Lower leg skin (tissue), 4 donors: ENCODE data around the gene SLC44A4. TPM values are rescaled to one million over a fixed set of nuclear protein-coding genes. Genes with fewer than 3 reads are reported as not detected.

Source experiments
- DNase-seq, 2 donors: peaks; one replicate each; pipeline ENCODE4 v3.0.0-alpha.2; 2019; ENCODE audit warnings: low spot score in 2 of 2
- H3K4me3 ChIP-seq: fragments of 200-600 bp; sonication (generic); 2 replicates; pipeline ENCODE4 v1.5.1; 2017; ENCODE audit warnings: mild to moderate bottlenecking, low read depth; ENCODE audit not compliant: poor library complexity, severe bottlenecking
- POLR2A ChIP-seq, 2 donors: fragments of 450-650 bp; IDR thresholded peaks; one replicate each; pipeline ENCODE4 v1.6.1; 2016 to 2017; ENCODE audit warnings: antibody characterized with exemption in 2 of 2, mild to moderate bottlenecking in 1 of 2, moderate library complexity in 1 of 2
- WGBS, 2 donors: methylation state at CpG; one replicate each; pipeline ENCODE4 v1.1.5; 2018; 5-methylcytosine and 5-hydroxymethylcytosine counted together
- intact Hi-C: fragments of 100-400 bp; cut with DNase I; formaldehyde crosslinking; loops from one replicate; pipeline ENCODE4 v1.15.0; 2023; ENCODE audit warnings: low total_unique reads
- total RNA-seq, 4 donors: library from RNA; depleted of rRNA; stranded (reverse); fragments of >200 nt; gene quantifications; one replicate each; pipeline ENCODE4 v1.1.0, GENCODE V29; 2016
- TF ChIP-seq, protein P1 (sequence below), 3 donors: fragments of 450-650 bp; IDR thresholded peaks; one replicate each; pipeline ENCODE4 v1.5.1; 2016; ENCODE audit warnings: antibody characterized with exemption in 3 of 3, mild to moderate bottlenecking in 3 of 3, moderate library complexity in 2 of 3

SLC44A4 gene
- 1 to 10 TPM; 1.6 to 5.2 (median 3.2) TPM for total RNA-seq

DNA sequence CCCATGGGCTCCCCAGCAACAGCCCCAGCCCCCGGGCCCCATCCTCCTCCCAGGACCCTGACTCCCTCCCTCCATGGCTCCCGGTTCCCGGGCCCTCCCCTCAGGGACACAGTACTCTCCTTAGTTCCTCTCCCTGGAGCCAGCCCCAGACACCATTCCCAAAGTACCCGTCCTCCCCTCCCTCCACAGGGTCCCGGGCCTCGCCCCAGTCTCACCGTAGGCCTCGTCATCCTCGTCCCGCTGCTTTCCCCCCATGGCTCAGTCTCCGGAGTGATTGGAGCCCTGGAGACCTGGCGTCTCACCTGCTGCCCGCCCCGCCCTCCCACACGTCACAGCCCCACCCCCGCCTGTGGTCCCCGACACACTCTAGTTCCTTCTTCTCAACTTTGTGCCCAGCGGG, at the start of gene SLC44A4:
SLC44A4 (minus strand) TSS at position 272 of the 400 bp plus-strand sequence; CDS start at position 255, 17 bp downstream.
- DNase-seq = no peak

DNA sequence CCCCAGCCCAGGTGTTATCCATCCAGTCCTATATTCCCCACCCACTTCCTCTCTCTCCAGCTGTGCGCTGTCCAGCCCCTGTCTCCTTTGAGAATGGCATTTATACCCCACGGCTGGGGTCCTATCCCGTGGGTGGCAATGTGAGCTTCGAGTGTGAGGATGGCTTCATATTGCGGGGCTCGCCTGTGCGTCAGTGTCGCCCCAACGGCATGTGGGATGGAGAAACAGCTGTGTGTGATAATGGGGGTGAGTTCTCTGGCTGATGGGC, 49.8 kb upstream of the SLC44A4 start:
- H3K4me3 ChIP-seq = no peak overlapping the region
- WGBS, 2 donors = 74 to 77% methylated on average over 9 of the region's 9 CpGs
- intact Hi-C loops = no loop called here
- no peak for DNase-seq
- no peak for TF ChIP-seq POLR2A (IDR thresholded peaks at IDR 0.05)
- TF ChIP-seq, protein P1, sequence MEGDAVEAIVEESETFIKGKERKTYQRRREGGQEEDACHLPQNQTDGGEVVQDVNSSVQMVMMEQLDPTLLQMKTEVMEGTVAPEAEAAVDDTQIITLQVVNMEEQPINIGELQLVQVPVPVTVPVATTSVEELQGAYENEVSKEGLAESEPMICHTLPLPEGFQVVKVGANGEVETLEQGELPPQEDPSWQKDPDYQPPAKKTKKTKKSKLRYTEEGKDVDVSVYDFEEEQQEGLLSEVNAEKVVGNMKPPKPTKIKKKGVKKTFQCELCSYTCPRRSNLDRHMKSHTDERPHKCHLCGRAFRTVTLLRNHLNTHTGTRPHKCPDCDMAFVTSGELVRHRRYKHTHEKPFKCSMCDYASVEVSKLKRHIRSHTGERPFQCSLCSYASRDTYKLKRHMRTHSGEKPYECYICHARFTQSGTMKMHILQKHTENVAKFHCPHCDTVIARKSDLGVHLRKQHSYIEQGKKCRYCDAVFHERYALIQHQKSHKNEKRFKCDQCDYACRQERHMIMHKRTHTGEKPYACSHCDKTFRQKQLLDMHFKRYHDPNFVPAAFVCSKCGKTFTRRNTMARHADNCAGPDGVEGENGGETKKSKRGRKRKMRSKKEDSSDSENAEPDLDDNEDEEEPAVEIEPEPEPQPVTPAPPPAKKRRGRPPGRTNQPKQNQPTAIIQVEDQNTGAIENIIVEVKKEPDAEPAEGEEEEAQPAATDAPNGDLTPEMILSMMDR (IDR thresholded peaks at IDR 0.05) = no peak

More for the DNA sequence above, at the start of gene SLC44A4:
- intact Hi-C loops = no loop called here
- TF ChIP-seq POLR2A (IDR thresholded peaks at IDR 0.05) = no peak
- TF ChIP-seq, protein P1 (IDR thresholded peaks at IDR 0.05) = no peak
- WGBS, 2 donors = 54 to 58% methylated on average over 18 of the region's 18 CpGs
- no peak within 1 kb of the TSS for H3K4me3 ChIP-seq

DNA sequence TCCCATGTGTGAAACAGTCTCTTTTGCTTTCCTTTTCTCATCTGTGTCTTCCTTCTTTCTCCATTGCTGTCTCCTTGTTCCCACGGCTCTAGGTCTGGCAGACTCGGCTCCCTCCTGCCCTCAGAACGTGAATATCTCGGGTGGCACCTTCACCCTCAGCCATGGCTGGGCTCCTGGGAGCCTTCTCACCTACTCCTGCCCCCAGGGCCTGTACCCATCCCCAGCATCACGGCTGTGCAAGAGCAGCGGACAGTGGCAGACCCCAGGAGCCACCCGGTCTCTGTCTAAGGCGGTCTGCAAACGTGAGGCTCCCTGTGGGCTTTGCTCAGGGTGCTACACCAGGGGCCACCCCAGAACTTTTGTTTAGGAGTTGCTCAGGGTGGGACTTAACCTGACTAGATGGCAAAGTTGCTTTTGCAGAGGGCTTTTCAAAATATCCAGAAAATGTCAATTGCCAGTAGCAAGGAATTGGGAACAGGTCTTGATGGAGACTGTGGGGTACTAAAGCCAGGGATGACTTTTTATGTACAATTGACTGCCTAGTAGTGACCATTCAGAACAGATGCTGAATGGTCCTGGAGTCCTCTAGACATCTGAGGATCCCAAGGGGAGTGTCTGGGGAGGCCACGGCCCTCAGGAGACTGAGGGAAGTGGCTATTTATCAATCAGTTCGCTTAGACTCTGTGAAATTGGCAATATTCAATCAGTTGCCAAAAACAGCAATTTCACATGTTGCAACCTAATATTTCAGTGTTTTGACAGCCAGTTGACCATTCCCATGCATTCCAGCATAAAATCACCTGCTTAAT, 49.3 kb upstream of the SLC44A4 start:
- no peak for DNase-seq
- no peak overlapping the region for H3K4me3 ChIP-seq
- TF ChIP-seq, protein P1 (IDR thresholded peaks at IDR 0.05) = no peak
- no peak for TF ChIP-seq POLR2A (IDR thresholded peaks at IDR 0.05)
- intact Hi-C loops = no loop called here
- WGBS, 2 donors = 72 to 73% methylated on average over 10 to 11 of the region's 11 CpGs

DNA sequence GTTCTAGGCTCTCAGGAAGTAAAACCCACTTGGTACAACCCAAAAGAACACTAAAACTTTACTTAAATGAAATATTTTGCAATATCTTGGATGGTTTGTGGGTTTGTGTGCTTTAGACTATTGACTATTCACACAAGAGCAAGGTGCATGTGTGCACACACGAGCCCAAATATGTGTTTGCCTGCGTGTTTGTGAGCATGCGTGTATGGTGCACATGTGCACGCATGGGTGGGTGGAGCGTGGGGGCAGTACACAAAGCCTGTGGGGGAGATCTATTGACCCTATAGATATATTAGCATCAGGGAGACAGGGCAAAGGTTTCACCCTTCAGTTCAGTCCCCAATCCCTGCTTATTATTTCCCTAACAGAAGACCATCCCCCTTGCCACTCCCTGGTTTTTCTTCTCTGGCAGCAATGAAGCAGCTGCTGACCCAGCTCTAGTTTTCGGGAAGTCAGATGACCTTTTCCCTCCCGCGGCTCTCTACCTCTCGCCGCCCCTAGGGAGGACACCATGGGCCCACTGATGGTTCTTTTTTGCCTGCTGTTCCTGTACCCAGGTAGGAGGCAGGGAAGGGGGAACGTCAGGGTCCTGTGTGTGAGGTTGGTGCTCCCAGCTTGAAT, 48.6 kb upstream of the SLC44A4 start, which contains the start of gene C2:
C2 (plus strand) TSS at position 476 of the 621 bp plus-strand sequence; CDS start at position 512, 36 bp downstream.
- 66 to 77% methylated on average over 11 of the region's 11 CpGs for WGBS, 2 donors
- H3K4me3 ChIP-seq = no peak within 1 kb of the TSS
- TF ChIP-seq, protein P1 (IDR thresholded peaks at IDR 0.05) = no peak
- TF ChIP-seq POLR2A (IDR thresholded peaks at IDR 0.05) = no peak
- DNase-seq = no peak
- intact Hi-C loops = no loop called here

DNA sequence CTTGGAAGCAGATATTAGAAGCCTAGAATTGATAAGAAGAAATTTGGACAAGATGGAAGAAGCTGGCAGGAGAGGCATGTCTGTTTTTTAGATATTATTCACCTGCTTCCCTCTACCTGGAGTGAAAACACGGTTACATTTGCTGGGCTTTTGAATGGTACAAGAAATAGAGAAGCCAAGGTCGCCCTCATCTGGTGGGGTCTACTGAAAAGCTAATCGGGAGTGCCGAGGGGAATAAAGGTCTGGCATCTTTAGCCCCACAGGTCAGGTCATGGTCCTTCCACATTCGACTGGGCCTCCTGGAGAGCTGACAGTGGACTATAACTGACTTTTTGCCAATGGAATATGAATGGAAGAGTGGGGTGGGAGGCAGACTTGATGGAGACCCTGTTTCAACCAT, 44.1 kb upstream of the SLC44A4 start:
- intact Hi-C loops = no loop called here
- 16 to 25% methylated on average over 5 of the region's 5 CpGs for WGBS, 2 donors
- DNase-seq = no peak
- TF ChIP-seq, protein P1 (IDR thresholded peaks at IDR 0.05) = no peak
- no peak for TF ChIP-seq POLR2A (IDR thresholded peaks at IDR 0.05)
- no peak overlapping the region for H3K4me3 ChIP-seq
